CD4-positive, CD25-positive, alpha-beta regulatory T cell (primary cell): ENCODE results near the gene HIRA. TPM values are rescaled to one million over a fixed set of nuclear protein-coding genes. Genes with fewer than 3 reads are reported as not detected.
A peak's percentile ranks its signal among the peaks of the same experiment; 100 is the strongest.

Experiments used
- ATAC-seq, 2 donors: fragments of 150-1000 bp; cut with Tn5 transposase; one replicate each; pipeline ENCODE4 v1.10.0; 2021; ENCODE audit warnings: low read depth in 2 of 2, moderate number of reproducible peaks in 2 of 2, moderate library complexity in 1 of 2
- DNase-seq, 3 donors: peaks; one replicate each; pipeline versions ENCODE4 v3.0.0 to v3.0.0-alpha.2; 2012 to 2022; ENCODE audit warnings: mixed read lengths in 1 of 3
- H3K27ac ChIP-seq: one replicate; pipeline ENCODE4 v1.7.0; 2013; ENCODE audit warnings: mild to moderate bottlenecking, low read length; ENCODE audit not compliant: insufficient read depth, poor library complexity, severe bottlenecking
- H3K27me3 ChIP-seq: one replicate; pipeline ENCODE4 v1.7.0; 2013; ENCODE audit warnings: low read length; ENCODE audit not compliant: control insufficient read depth, insufficient read depth
- H3K36me3 ChIP-seq: one replicate; pipeline ENCODE4 v1.7.0; 2013; ENCODE audit warnings: mild to moderate bottlenecking, low read length, moderate library complexity; ENCODE audit not compliant: control insufficient read depth, insufficient read depth
- H3K4me1 ChIP-seq: 2 replicates; pipeline ENCODE4 v1.7.0; 2013; ENCODE audit warnings: mild to moderate bottlenecking, low read length; ENCODE audit not compliant: insufficient read depth, control insufficient read depth, poor library complexity, severe bottlenecking
- H3K4me3 ChIP-seq: one replicate; pipeline ENCODE4 v1.7.0; 2013; ENCODE audit warnings: low read depth, mild to moderate bottlenecking, low read length, moderate library complexity
- H3K9me3 ChIP-seq, 2 experiments: 1 replicate in 1 of 2; 2 replicates in 1 of 2; pipeline ENCODE4 v1.7.0; 2013; ENCODE audit warnings: low read length in 2 of 2, mild to moderate bottlenecking in 1 of 2, moderate library complexity in 1 of 2; ENCODE audit not compliant: control insufficient read depth in 2 of 2
- H3K27ac Mint-ChIP-seq, 3 donors: one replicate each; pipeline ENCODE4 v1.8.0; 2020 to 2022; ENCODE audit warnings: mild to moderate bottlenecking in 3 of 3, mixed read lengths in 3 of 3, moderate library complexity in 2 of 3
- H3K27me3 Mint-ChIP-seq: one replicate; pipeline ENCODE4 v1.8.0; 2022; ENCODE audit warnings: mild to moderate bottlenecking, mixed read lengths
- H3K36me3 Mint-ChIP-seq: one replicate; pipeline ENCODE4 v1.8.0; 2020; ENCODE audit warnings: mixed read lengths
- H3K4me1 Mint-ChIP-seq, 4 donors: one replicate each; pipeline ENCODE4 v1.8.0; 2020 to 2022; ENCODE audit warnings: mixed read lengths in 4 of 4, mild to moderate bottlenecking in 1 of 4
- H3K4me3 Mint-ChIP-seq, 4 donors: one replicate each; pipeline ENCODE4 v1.8.0; 2020 to 2022; ENCODE audit warnings: mild to moderate bottlenecking in 4 of 4, mixed read lengths in 4 of 4, moderate library complexity in 3 of 4
- H3K9me3 Mint-ChIP-seq, 7 donors: one replicate each; pipeline ENCODE4 v1.8.0; 2020 to 2022; ENCODE audit warnings: mixed read lengths in 7 of 7, mild to moderate bottlenecking in 3 of 7, moderate library complexity in 2 of 7
- polyA plus RNA-seq, 4 donors: library from polyadenylated mRNA; unstranded; fragments of 300-500 nt; fragmentation: Illumina TruSeq; gene quantifications; one replicate each; pipeline ENCODE4 v1.2.3, GENCODE V29; 2021
- total RNA-seq: library from RNA; stranded (reverse); gene quantifications from one replicate; pipeline ENCODE4 v1.2.3, GENCODE V29; 2022

HIRA gene
- total and polyA plus RNA-seq, 5 donors from 2014 or later, result 1.4 to 30.2 (median 3.0) TPM

GRCh38 chr22:19350947-19351346, 80.6 kb downstream of the HIRA start:
- DNase-seq (no peak), ATAC-seq (no peak)
- H3K4me1 Mint-ChIP-seq, result peaks cover 0 to 2% (median 0%) of the 10 kb centered on the region in 4 donors
- Histone ChIP-seq H3K4me1 (no peaks in the 10 kb centered on the region), H3K27ac (no peak overlapping the region), H3K36me3 (peaks cover 76% of the 10 kb centered on the region), H3K27me3 (no peaks in the 10 kb centered on the region), H3K4me3 (no peak overlapping the region), H3K9me3 (no peaks in the 10 kb centered on the region)
- H3K27ac Mint-ChIP-seq, result peak overlapping the region in 2 of 3 donors; percentile 7 to 90
- H3K4me3 Mint-ChIP-seq, result no peak overlapping the region
- H3K9me3 Mint-ChIP-seq, result peaks cover 0 to 2% (median 0%) of the 10 kb centered on the region in 7 donors
- no peaks in the 10 kb centered on the region for H3K27me3 Mint-ChIP-seq
- H3K36me3 Mint-ChIP-seq, result peaks cover 62% of the 10 kb centered on the region

GRCh38 chr22:19350476-19350859, 81.1 kb downstream of the HIRA start:
- Mint-ChIP-seq H3K36me3 (peaks cover 59% of the 10 kb centered on the region), H3K4me1 (peaks cover 0 to 2% (median 0%) of the 10 kb centered on the region in 4 donors), H3K9me3 (peaks cover 0 to 2% (median 0%) of the 10 kb centered on the region in 7 donors), H3K27ac (peak overlapping the region; percentile 7 to 90 (median 9)), H3K4me3 (no peak overlapping the region), H3K27me3 (no peaks in the 10 kb centered on the region)
- no peak for ATAC-seq
- Histone ChIP-seq H3K27me3 (no peaks in the 10 kb centered on the region), H3K27ac (no peak overlapping the region), H3K4me3 (no peak overlapping the region), H3K4me1 (no peaks in the 10 kb centered on the region), H3K36me3 (peaks cover 76% of the 10 kb centered on the region), H3K9me3 (no peaks in the 10 kb centered on the region)
- DNase-seq, result no peak

- H3K27ac Mint-ChIP-seq, result peak overlapping the region; percentile 7 to 96 (median 71)
- H3K27me3 ChIP-seq, result no peaks in the 10 kb centered on the region
- H3K27ac ChIP-seq, result no peak overlapping the region
- no peaks in the 10 kb centered on the region for H3K27me3 Mint-ChIP-seq
- H3K4me1 Mint-ChIP-seq, result peaks cover 0 to 2% (median 0%) of the 10 kb centered on the region in 4 donors
- H3K4me3 ChIP-seq, result no peak overlapping the region
- H3K36me3 ChIP-seq, result peaks cover 74% of the 10 kb centered on the region
- no peak overlapping the region for H3K4me3 Mint-ChIP-seq
- ATAC-seq (no peak), DNase-seq (no peak)
- H3K9me3 ChIP-seq, result no peaks in the 10 kb centered on the region
- H3K9me3 Mint-ChIP-seq, result peaks cover 0 to 2% (median 0%) of the 10 kb centered on the region in 7 donors
- peaks cover 59% of the 10 kb centered on the region for H3K36me3 Mint-ChIP-seq
- no peaks in the 10 kb centered on the region for H3K4me1 ChIP-seq
These were observed 81.6 kb downstream of the HIRA start for GRCh38 chr22:19349778-19350475.

- Histone ChIP-seq H3K4me1 (no peaks in the 10 kb centered on the region), H3K27me3 (no peaks in the 10 kb centered on the region), H3K4me3 (no peak overlapping the region), H3K36me3 (peaks cover 63% of the 10 kb centered on the region), H3K27ac (no peak overlapping the region), H3K9me3 (no peaks in the 10 kb centered on the region)
- H3K4me3 Mint-ChIP-seq, result no peak overlapping the region
- peaks cover 78% of the 10 kb centered on the region for H3K36me3 Mint-ChIP-seq
- no peaks in the 10 kb centered on the region for H3K27me3 Mint-ChIP-seq
- DNase-seq, result no peak
- peaks cover 0 to 4% (median 2%) of the 10 kb centered on the region in 4 donors for H3K4me1 Mint-ChIP-seq
- H3K27ac Mint-ChIP-seq, result peak overlapping the region in 1 of 3 donors; percentile 19
- ATAC-seq, result no peak
- H3K9me3 Mint-ChIP-seq, result peaks cover 0 to 2% (median 0%) of the 10 kb centered on the region in 7 donors
These were observed 84.8 kb downstream of the HIRA start for GRCh38 chr22:19346677-19347265.

GRCh38 chr22:19344420-19344819, 87.1 kb downstream of the HIRA start:
- Mint-ChIP-seq H3K9me3 (peaks cover 0 to 13% (median 1%) of the 10 kb centered on the region in 7 donors), H3K4me1 (peaks cover 0 to 9% (median 6%) of the 10 kb centered on the region in 4 donors), H3K27me3 (no peaks in the 10 kb centered on the region), H3K27ac (no peak overlapping the region), H3K4me3 (no peak overlapping the region), H3K36me3 (peaks cover 75% of the 10 kb centered on the region)
- no peak for DNase-seq
- Histone ChIP-seq H3K4me3 (no peak overlapping the region), H3K9me3 (no peaks in the 10 kb centered on the region), H3K27me3 (no peaks in the 10 kb centered on the region), H3K27ac (no peak overlapping the region), H3K4me1 (no peaks in the 10 kb centered on the region), H3K36me3 (peaks cover 61% of the 10 kb centered on the region)
- no peak for ATAC-seq

- H3K4me1 Mint-ChIP-seq, result peaks cover 0 to 9% (median 6%) of the 10 kb centered on the region in 4 donors
- H3K9me3 Mint-ChIP-seq, result peaks cover 0 to 19% (median 6%) of the 10 kb centered on the region in 7 donors
- Histone ChIP-seq H3K4me3 (no peak overlapping the region), H3K9me3 (peaks cover 3 to 5% of the 10 kb centered on the region in 2 experiments), H3K27ac (no peak overlapping the region), H3K4me1 (no peaks in the 10 kb centered on the region), H3K36me3 (peaks cover 64% of the 10 kb centered on the region), H3K27me3 (no peaks in the 10 kb centered on the region)
- DNase-seq (no peak), ATAC-seq (no peak)
- H3K36me3 Mint-ChIP-seq, result peaks cover 79% of the 10 kb centered on the region
- H3K27me3 Mint-ChIP-seq, result no peaks in the 10 kb centered on the region
- no peak overlapping the region for H3K4me3 Mint-ChIP-seq
- H3K27ac Mint-ChIP-seq, result no peak overlapping the region
These were observed 88.1 kb downstream of the HIRA start for GRCh38 chr22:19343470-19343869.

GRCh38 chr22:19341500-19341899, 90.0 kb downstream of the HIRA start:
- Histone ChIP-seq H3K36me3 (peaks cover 71% of the 10 kb centered on the region), H3K4me3 (no peak overlapping the region), H3K27ac (no peak overlapping the region), H3K9me3 (peaks cover 12 to 23% of the 10 kb centered on the region in 2 experiments), H3K4me1 (no peaks in the 10 kb centered on the region), H3K27me3 (no peaks in the 10 kb centered on the region)
- Mint-ChIP-seq H3K4me1 (peaks cover 0 to 9% (median 6%) of the 10 kb centered on the region in 4 donors), H3K36me3 (peaks cover 87% of the 10 kb centered on the region), H3K27me3 (no peaks in the 10 kb centered on the region), H3K4me3 (no peak overlapping the region), H3K27ac (no peak overlapping the region), H3K9me3 (peaks cover 0 to 37% (median 18%) of the 10 kb centered on the region in 7 donors)
- ATAC-seq (no peak), DNase-seq (no peak)
